Measurements from ENCODE around the gene NRXN2.

DNA sequence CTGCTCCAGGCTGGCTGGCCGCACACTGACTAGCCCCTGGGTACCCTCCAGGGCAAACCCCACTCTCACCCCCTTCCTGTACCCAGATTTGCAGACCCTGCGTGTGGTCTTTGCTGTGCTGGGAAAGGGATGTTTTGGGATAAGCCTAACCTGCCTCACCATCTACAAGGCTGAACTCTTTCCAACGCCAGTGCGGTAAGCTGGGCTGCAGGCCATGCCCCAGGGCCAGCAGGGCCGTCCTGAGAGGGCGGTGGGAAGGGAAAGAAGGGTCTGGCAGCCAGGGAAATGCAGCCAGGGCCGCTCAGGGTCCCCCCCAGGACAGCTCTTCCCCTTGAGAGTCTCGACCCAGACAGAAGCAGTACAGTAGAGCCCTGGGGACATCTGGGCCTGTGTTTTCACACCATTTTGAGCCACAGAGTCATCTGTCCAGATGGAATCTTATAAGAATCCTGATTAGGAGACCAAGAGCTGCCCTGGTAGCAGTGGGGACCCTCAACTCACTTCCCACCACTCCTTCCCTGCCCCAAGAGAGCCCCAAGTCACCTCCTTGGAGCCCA, 154.3 kb downstream of the NRXN2 start:
- TF ChIP-seq, protein P1, sequence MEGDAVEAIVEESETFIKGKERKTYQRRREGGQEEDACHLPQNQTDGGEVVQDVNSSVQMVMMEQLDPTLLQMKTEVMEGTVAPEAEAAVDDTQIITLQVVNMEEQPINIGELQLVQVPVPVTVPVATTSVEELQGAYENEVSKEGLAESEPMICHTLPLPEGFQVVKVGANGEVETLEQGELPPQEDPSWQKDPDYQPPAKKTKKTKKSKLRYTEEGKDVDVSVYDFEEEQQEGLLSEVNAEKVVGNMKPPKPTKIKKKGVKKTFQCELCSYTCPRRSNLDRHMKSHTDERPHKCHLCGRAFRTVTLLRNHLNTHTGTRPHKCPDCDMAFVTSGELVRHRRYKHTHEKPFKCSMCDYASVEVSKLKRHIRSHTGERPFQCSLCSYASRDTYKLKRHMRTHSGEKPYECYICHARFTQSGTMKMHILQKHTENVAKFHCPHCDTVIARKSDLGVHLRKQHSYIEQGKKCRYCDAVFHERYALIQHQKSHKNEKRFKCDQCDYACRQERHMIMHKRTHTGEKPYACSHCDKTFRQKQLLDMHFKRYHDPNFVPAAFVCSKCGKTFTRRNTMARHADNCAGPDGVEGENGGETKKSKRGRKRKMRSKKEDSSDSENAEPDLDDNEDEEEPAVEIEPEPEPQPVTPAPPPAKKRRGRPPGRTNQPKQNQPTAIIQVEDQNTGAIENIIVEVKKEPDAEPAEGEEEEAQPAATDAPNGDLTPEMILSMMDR (IDR thresholded peaks at IDR 0.05) = no peak
- no peak for TF ChIP-seq POLR2AphosphoS5 (IDR thresholded peaks at IDR 0.05; ENCODE audit: low read depth, low read length)
- no peak for TF ChIP-seq SIN3A (IDR thresholded peaks at IDR 0.05; ENCODE audit: borderline replicate concordance, insufficient read depth, low read depth, low read length)
- TF ChIP-seq TCF7L2 (IDR thresholded peaks at IDR 0.05; ENCODE audit: low read depth, low read length) = no peak
